Mucosa of gallbladder (tissue), 1 donor: ENCODE measurements around the gene KIF21B. TPM values are rescaled to one million over a fixed set of nuclear protein-coding genes. Genes with fewer than 3 reads are reported as not detected.

Experiments used
- DNase-seq: peaks from one replicate; pipeline ENCODE4 v3.0.0-alpha.2; 2020; ENCODE audit warnings: low spot score
- total RNA-seq: library from RNA; stranded (reverse); gene quantifications from one replicate; pipeline ENCODE4 v1.2.1, GENCODE V29; 2021
- donor health status: DM: no; HTN: no; CAD: no.

KIF21B gene
- total RNA-seq, 1 donor from 2014 or later, result 4.9 TPM

DNA sequence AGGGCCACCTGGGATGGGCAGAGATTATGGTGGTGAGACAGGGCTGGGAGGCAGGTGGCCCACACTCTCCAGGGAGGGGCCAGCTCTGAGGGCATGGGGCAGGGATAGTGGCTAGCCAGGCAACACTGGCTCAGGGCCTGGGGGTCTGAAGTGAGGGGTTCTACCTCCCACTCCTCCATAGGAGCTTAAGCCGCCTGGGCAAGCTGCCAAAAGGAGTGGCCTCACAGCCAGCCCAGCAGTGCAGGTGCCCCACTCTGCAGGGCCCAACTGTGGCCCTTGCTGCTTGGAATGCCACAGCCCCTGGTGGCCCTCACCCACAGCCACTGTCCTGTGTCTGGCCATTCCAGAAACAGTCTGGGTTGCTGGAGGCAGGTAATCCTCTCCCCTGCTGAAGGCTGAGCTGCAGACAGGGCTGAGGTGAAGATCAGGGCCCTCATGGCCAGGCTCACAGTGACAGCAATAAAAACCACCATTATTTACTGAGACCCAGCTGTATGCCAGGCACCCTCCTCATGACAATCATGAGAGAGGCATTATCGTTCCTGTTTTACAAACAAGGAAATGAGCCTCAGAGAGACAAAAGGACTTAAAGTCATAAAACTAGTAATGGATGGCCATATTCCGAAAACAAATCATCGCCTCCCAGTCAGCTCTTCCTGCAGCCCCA, 31.0 kb downstream of the KIF21B start:
- no peak for DNase-seq

DNA sequence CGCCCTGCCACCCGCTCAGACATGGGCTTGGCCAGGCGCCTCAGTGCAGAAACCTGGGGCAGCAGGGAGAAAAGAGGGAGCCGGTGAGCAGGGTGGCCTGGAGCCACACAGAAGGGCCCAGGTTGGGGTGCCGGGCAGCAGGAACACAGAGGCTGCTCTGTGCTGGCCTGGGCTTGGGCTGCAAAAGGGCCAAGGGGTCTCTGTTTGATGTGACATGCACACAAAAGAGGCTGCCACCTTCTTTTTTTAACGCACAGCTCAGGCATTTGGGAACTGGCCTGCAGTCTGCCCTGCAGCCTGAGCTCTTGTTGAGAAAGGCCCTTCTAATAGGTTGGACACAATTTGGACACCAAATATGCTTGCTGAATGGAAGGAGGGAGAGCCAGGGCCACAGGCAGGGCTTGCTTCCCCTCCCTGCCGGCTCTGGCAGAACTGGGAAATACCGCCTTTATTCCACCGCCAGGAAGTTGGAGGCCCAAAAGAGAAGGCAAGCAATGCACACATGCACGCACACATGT, 32.4 kb downstream of the KIF21B start:
- DNase-seq, result no peak

DNA sequence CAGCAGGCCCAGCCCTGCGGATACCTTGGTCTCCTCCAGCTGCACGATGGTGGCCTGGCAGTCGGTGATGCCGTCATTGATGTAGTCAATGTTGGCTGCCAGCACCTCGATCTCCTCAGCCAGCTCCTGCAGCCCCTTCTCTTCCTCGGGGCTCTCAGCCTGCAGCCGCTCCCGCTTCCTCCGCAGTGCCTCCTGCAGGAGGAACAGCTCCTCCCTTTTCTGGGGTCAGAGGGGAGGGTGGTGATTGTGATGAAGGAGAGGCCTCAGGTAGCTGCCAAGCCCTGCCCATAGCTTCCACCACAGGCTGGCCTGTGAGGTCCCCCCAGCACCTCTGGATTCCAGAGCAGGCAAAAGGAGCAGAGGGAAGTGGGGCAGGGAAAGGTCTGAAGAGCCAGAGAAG, 33.4 kb downstream of the KIF21B start:
- DNase-seq, result no peak

DNA sequence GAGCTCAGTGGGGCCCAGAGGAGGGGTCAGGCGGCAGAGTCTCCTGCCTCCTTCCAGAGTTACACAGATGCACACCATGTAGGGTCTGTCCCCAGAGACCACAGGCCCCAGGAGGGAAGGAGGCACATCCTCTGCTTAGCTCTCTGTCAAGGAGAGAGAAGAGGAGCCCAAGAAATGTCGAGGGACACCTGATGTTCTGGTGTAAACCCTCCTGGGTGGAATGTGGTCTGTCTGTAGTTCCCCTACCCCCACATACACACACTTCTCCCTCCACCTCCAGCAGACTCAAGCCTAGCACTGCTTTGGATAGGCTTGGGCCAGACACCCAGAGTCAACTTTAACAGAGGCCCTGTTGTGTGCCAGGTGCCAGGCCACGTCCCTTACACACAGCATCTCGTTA, 34.2 kb downstream of the KIF21B start:
- no peak for DNase-seq

DNA sequence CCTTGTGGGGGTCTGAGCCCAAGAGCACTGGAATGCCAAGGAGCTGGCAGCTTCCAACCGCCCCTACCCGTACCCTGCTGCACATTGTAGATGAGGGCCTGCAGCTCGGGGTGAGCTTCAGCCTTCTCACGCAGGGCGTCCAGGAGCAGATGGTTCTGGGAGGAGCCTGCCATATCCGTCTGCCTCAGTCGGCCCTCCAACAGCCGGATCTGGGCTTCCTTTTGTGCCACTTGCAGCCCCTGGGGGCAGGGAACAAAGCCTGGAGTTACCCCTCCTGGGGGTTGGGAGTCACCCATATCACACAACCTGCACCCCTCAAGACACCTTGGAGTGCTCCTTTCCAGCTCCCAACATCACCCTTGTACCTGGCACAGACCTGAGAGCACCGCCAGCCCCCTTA, 34.8 kb downstream of the KIF21B start:
- no peak for DNase-seq

DNA sequence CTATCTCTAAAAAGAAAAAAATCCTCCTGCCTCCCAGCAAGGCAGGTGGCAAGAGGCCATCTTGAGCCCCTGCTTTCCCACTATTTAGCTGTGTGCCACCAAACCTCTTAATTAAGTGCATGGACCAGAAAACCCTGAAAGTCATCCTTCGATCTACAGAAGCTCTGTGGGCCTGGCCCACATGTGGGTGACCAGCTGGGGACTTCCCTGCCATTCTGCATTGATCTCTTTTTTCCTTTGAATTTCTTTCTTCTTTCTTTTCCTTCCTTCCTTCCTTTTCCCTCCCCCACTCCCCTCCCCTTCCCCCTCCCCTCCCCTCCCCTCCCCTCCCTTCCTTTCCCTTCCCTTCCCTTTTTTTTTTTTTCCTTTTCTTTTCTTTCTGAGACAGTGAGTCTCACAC, 38.0 kb downstream of the KIF21B start:
- DNase-seq, result no peak

DNA sequence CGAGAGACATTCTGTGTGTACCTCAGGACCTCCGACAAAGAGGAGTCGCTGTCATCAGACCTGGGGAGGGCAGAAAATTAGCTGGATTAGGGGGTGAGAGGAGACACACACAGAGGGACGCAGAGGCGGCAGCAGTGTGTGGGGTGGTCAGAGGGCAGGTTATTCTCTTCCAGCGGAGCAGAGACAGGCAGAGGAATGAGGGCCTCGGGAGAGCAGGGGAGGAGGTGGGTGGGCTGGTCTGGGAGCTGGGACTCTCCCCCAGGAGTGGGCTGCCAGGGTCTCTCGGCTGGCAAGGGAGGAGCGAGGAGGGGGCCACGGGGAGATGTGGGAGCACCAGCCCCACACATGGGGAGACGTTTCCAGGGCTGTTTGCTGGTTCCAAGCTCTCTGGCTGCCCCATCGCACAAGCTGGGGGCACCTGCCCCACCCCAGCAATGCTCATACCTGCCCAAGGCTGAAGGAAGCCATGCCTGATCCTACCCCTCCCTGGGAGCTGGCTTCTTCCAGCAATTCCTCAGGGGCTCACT, 40.4 kb downstream of the KIF21B start:
- DNase-seq, result no peak

DNA sequence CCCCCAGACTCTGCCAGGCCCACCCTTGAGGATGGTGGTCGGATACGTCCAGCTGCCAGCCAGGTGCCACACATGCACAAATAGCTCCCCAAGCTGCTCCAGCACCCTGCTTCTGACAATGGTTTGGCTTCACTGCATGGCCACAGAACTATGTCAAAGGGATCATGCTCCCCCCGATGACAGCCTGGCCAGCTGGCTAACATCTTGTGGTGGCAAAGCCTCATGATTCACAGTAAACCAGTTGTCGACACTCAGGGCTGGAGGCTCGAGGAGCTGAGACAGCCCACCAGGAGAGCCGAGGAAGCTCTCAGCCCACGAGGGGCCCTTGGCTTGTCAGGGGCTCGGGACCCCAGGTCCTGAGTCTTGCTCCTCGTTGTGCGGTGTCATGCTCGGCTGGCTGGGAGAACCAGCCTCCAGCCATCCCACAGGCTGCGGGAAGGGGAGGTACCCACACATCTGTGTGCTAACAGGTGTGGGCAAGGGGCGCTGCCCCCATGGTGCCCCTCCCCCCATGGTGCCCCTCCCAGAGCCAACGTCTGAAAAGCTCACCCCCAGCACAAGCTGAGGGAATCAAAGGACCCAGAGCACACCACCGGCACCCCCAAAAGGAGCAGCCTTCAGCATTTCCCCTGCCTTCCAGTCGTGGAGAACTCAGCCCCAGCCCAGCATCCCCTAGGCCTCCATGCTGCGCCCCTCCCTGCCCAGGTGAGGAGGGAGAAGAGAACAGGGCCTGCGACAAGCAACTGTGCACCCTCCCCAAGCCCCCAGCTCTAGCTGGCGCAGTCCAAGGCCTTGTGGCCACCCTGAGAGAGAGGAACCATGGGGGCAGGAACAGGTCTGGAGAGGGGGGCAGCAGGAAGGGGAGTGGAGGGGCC, 41.2 kb downstream of the KIF21B start:
- no peak for DNase-seq

DNA sequence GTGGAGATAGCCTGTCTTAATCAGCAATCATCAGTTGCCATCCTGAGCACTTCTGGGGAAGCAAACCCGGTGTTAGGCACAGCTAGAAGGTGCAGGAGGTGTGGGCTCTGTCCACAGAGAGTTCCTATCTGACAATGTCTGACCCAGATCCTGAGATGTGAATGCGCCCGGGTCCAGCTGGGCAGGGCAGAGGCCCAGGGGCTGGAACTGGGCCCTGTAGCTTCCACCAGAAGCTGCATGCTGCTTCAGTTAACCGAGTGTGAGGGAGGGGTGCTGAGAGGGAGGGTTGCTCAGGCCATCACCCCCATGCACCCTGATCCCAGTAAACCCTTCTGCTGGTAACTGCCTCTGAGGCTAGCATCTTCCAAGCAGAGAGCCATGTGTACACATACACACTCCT, 42.2 kb downstream of the KIF21B start:
- no peak for DNase-seq

DNA sequence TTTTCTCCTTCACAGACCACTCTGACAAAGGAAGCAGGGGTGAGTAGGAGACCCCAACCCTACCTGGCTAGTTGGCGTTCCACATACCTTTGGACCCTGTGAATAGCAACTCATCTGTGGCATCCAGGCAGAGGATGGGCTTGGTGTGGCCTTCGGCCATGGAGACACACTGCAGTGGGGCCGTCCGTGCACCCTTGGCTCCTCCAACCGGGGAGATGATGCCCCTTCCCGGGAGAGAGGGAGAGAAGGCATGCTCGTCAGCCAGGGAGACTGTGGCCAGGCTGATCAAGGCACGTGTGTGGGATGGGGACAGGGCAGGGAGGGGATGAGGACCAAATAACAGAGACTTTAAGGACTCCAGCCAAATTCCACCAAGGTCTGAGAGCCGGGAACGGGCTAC, 42.6 kb downstream of the KIF21B start:
- no peak for DNase-seq

DNA sequence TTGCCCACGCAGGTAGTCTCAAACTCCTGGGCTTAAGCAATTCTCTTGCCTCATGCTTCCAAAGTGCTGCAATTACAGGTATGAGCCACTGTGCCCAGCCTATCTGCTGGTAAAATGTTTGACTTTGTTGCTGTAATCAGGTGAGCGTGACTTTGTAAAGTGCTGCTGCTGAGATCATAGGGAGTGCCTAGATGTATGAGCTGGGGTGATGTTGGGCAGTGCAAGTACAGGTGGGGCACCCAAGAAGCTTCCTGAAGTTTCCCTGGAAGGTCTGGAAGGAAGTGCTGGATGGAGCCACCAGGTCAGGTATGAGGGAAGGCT, 43.1 kb downstream of the KIF21B start:
- no peak for DNase-seq

DNA sequence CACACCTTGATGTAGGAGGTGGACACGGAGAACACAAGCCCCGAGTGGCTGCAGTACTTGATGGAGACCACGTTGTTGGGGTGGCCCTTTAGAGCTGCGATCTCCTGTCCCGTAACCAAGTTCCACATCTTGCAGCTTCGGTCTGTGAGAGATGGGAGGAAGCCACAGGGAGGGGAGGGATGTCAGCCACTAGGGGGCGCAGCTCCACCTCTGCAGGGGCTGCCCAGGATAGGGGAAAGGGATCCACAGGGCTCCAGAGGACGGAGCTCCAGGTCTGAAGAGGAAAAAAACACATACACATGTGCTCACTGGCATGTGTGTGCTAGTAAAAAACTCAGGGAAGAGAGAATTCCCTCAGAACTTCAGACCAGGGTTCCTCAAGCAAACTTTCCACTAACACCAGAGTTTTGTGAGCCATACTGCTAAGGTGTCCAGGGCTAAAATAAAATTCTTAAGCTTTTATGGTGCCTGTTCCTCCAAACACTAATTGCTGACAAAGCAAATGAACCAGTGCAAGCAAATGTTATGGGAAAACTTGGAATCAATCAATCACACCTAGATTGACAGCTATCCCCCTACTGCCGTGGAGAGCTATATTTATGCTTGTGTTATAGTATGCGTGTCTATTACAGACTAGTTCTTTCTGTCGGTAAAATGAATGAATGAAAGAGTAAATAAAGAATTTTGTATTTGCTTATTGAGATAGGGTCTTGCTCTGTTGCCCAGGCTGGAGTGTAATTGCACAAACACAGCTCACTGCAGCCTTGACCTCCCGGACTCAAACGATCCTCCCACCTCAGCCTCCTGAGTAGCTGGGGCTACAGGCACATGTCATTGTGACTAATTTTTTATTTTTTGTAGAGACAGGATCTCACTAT, 43.7 kb downstream of the KIF21B start:
- no peak for DNase-seq

DNA sequence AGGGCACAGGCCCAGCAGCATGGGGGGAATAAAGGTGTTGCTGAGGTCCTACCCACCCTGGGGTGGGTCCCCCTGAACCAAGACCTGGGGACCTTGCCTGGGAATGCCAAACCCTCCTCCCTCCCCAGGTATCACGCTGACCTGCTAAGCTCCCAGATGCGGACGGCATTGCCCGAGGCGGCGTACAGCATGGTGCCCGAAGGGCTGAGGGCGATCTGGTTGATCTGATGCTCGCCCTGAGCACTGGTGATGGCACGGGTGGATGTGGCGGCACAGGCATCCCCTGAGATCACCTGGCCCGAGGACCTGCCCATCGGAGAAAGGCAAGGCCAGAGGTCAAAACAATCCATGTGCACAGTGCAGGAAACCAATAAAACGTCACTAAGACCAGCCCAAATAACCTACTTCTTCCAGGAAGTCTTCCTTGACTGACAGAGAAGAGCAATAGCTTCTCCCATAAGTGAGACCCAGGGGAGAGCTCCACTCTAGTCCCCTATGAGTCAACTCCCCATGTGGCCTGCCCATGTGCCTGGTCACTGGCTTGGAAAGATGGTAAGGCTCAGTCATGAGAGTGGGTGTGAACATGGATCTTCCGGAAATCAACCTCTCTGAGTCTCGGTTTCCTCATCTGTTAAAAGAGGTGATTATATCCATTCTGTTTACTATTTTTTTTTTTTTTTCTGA, 46.3 kb downstream of the KIF21B start:
- no peak for DNase-seq

DNA sequence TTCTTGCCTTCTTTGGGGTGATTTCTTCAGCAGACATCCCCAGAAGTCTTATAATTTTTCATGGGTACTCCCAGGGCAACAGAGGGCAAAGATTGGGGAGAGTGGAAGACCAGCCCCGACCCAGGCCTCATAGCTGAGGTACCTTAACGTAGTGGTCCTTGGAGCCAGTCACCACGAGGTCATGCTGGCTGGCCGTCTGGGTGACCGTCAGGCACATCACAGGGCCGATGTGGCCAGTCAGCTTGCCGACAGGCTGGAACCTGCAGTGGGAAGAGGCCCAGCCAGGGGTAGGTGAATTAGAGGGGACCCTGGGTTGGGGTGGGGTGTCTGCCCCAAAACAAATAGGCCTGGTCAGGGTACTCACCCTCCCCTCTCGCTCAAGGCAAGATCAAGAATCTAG, 46.9 kb downstream of the KIF21B start:
- no peak for DNase-seq

DNA sequence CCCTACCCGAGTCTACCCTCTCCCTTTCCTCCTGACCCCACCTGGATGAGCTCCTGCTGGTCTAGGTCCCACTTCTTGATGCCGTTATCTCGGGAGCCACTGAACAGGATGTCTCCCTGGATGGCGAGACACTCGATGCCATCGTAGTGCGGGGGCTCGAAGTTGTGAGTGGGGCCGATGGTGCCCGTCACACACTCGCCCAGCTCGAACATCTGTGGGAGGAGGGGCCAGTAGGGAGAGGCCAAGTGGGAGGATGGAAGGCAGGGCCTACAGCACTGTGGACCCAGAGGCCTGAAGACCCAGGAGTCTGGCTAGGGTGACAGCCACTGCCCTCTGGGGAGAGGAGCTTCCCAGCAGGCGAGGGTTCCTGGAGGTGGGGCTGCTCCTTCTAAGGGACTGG, 48.1 kb downstream of the KIF21B start:
- DNase-seq, result no peak

DNA sequence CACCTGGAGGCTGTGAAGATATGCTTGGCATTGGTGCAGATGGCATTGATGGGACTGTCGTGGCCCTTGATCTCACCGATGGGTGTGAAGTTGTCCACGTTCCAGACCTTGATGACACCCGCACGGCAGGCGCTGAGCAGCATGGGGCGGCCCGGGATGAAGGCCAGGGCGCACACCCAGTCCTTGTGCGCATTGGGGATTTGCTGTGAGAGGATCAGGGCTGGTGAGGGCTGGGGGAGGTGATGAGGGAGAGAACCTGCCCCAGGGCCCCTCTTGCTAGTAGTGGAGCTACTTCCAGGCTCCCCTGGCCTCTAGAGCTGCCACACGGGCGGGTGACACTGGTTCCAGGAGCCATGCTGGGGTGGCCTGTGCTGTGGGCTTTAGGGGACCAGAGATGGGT, 48.8 kb downstream of the KIF21B start:
- DNase-seq, result no peak

DNA sequence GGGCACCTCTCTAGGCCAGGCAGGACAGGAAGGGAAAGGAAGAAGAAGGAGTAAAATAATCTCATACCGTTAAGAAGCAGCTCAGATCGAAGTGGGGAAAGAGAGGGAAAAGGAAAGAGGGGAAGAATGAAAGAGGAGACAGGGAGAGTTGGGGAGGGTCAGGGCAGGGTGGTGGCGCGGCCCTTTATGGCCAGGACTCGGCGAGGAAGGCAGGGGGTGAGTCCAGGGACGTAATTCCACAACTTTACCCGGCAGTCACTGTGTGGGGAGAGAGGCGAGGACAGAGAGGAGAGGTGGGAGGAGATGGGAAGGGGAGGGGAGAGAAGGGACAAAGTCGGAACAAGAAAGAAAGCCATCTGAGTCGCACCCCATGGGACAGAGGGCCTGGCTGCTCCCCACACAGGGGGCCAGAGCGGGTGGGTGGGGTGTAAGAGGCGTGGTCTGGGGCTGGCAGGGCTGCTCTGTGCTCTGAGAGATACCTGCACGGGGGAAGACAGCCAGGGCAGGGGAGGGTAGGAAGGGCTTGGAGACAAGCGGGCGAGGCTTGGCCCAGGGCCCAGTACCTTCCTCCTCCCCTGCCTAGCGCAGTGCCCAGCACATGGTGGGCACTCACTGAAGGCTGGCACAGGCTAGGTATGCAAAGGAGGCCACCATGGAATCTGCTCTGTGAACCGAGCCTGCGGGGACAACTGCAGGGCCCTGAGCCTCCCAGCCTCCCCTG, 49.4 kb downstream of the KIF21B start:
- no peak for DNase-seq

DNA sequence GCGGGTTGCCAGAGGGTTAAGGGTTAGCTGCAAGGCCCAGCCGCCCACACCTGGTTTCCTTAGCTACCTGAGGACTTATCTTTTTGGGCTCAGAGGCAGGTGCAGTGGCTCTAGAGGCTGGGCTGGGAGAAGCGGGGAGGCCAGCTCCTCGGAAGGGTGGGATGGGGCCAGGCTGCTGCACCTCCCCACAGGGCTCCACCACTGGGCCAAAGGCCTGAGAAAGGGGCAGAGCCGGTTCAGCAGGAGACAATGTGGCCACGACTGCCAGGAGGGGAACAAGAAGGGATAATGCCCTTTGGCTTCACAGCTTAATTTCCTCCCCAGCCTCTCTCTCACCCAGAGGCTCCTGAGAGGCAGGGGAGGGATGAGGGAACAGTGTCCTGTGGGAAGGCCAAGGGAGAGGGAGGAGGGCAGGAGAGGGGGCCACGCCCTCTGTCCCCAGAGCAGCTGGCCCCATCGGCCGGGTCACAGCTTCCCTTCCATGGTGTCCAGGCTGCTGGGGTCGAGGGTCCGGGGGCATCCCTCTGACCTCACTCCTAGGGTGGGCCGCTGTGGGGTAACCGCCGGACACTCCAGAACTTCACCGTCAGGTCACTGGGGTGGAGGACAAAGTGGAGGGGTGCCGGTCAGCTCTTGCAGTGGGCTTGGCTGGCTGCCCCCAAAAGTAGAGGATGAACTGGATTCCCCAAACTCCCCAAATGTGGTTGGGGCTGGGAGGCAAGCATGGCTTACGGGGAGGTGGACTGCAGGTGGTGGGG, 50.4 kb downstream of the KIF21B start:
- DNase-seq, result no peak

DNA sequence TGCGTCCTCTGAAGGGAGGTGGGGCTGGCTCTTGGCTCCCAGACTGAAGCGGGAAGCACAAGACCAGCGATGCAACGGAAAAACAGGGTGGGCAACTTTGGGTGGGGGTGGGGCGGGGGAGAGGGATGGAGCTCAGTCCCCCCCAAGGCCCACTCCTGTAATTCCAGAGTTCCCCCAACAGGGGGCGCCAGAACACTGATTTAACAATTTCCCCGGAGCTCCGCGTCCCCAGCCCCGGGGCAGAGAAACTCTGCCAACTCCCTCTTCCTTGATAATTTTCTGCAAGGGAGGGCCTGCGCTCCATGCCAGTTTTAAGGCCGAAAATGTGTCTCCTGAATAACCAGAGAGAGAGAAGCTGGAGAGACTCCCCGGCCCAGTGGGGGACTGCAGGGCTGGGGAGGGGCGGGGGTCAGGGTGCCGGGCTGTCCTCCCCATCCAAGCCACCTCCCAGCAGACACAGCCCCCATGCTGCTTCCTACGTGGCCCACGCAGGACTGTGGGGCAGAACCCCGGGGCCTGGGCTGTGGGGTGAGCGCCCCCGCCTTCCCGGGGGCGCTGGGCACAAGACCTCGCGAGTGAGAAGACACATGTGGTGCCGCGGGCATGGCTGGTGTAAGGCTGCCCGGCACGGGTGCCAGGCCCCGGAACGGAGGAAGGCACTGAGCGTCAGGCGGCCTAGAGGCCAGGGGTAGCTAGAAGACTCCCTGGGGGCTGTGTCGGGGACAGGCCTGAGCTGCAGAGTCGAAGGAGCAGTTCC, 51.4 kb downstream of the KIF21B start:
- DNase-seq, result peak; percentile 37
